LoVo (cell line): ENCODE data around the gene NIN.
"Not testable (repeated sequence)": the region's sequence is repeated elsewhere in the genome, so short reads cannot be mapped to it uniquely, and the experiment has no call there.

Source experiments
- DNase-seq: peaks from one replicate; pipeline ENCODE4 v3.0.0-alpha.2; 2016; ENCODE audit warnings: low spot score

Gene NIN

DNA sequence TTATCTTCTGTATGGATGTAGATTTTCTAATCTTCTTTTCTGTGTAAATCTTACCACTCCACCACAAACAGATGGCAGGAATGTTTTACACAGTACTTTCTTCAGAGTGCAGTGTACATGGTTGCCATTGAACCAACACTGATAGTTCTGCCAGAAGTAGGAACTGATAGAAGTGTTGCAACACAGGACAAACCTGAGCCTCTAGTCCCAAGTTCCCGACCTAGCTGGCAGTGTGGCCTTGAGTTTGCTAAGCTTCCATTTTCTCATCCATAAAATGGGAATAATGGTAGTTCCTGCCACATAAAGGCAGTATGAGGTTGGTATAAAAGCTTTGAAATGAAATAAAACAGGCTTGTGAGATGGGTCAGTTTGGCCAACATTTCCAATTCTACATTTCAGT lies 112.0 kb downstream of the NIN start:
- DNase-seq, result no peak

DNA sequence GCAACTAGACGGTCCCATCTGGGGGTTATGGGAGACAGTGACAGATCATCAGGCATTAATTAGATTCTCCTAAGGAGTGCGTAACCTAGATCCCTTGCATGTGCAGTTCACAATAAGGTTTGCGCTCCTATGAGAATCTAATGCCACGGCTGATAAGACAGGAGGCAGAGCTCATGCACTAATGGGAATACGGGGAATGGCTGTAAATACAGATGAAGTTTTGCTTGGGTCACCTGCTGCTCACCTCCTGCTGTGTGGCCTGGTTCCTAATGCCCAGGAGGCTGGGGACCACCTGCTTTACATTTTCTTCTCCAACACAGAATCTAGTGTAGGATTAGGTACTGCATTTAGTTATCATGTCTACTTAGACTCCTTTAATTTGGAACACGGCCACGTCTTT lies 113.2 kb downstream of the NIN start:
- DNase-seq, result no peak

DNA sequence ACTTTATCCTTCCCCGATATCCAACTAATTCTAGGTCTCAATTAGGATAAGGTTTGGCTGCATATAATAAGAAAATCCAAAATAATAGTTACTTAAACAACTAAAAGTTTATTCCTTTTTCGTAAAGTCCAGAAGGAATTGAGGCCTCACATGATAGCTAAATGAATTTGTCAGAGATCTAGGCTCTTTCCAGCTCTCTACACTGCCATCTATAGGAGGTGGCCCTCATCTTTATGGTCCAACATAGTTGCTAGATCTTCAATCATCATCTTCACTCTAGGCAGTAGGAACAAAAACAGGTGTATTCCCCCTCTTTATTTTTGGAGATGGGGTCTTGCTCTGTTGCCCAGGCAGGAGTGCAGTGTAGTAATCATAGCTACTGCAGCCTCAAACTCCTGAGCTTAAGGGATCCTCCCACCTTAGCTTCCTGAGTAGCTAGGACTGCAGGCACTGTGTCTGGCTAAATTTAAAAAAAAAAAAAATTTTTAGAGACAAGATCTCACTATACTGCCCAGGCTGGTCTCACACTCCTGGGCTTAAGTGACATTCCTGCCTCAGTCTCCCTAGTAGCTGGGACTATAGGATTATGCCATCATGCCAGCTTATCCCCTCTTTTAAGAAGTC lies 116.4 kb downstream of the NIN start:
- peak; percentile 40 for DNase-seq

DNA sequence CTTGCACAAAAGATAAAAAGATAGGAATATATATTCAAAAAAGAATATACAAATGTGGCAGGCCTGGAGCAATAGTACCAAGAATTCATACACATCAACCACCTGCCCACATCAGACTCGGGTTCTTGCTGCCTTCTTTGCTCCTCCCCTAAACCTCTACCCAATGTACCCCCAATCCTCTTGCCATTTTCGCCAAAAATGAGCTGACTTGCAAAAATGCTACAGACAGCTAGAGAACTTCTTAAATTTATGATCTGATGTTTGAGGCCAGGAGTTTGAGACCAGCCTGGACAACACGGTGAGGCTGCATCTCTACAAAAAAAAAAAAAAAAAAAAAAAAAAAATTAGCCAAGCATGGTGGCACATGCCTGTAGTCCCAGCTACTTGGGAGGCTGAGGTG lies 119.9 kb downstream of the NIN start:
- DNase-seq, result no peak

DNA sequence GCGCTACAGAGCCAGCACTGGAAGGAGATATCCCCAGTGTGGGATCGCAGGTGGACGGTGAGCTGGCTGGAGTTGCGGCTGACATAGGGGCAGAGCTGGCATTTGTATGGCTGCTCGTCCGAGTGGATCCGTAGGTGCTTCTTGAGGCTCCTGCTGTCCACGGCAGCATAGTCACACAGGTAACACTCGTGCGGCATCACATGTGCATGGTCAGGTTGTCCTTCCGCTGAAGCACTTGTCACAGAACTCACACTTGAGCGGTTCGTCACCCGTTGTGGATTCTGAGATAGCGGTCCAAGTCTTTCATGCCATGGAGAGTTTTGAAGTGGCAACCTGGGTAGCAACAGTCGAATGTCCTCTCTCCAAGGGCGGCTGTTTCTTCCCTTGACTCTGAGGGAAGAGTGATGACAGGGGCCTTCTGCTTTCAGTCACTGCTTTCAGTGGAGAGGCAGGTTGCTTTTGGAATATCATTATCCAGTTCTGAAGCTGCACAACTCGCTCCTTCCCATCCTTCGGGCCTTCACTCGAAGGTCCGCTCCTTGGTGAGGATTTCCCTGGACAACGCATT lies 125.9 kb downstream of the NIN start:
- DNase-seq, result no peak

DNA sequence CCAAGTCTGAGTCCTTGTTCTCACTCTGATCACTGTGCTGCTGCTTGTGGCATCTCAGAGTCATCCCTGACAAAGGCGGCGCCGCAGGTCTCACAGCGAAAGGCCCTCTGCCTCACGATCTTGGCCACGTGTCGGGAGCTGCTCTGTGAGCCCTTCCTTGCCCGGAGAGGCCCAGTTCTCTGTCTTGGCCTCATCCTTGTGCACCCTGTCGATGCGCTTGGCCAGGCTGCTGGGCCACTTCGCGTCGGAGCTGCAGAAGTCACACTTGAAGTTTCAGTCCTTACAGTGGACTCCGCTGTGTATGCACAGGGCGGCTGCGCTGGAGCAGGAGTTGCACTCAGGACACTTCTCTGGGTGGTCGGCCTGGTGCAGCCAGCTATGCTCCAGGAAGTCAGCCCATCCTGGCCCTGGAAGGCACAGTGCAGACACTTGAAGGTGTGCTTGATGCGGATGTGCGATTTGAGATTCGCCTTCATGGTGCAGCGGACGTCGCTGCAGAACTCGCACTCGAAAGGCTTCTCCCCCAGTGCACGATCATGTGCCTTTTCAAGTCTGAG lies 126.4 kb downstream of the NIN start:
- no peak for DNase-seq

DNA sequence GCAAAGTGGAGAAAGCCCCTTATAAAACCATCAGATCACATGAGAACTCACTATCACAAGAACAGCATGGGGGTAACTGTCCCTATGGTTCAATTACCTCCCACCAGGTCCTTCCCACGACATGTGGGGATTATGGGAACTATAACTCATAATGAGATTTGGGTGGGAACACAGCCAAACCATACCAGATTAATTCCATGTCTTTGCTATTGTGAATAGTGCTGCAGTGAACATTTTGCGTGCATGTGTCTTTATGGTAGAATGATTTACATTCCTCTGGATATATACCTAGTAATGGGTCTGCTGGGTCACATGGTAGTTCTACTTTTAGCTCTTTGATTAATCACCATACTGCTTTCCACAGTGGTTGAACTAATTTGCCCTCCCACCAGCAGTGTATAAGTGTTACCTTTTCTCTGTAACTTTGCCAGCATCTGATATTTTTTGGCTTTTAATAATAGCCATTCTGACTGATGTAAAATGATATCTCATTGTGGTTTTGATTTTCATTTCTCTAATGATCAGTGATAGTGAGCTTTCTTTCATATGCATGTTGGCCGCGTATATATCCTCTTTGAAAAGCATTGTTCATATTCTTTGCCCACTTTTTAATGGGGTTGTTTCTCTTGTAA lies 133.2 kb downstream of the NIN start:
- DNase-seq, result no peak

DNA sequence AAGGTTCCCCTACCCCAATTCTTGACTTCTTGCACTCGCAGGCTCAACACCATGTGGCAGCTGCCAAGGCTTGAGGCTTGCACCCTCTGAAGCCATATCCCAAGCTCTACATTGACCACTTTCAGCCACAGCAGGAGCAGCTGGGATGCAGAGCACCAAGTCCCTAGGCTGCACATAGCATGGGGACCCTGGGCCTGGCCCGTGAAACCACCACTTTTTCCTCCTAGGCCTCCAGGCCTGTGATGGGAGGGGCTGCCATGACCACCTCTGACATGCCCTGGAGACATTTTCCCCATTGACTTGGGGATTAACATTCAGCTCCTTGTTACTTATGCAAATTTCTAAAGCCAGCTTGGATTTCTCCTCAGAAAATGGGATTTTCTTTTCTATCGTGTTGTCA lies 136.7 kb downstream of the NIN start:
- DNase-seq, result not testable (repeated sequence)

DNA sequence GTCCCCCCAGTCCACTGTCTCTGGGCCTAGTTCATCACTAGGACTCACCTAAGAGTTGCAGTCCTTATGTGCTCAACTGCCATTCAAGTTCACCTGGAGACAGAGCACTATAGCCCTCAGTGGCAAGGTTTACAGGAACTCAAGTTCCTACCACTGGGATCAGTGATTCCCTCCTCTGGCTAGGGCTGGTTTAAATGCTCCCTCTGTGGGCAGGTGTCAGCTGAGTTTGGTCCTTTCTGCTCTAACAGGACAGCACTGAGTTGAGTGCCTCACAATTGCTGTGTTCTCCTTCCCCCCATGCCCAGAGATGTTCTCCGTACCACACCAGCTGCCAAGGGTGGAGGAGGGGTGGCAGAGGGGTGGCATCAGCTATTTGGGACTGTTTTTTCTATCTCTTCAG lies 142.1 kb downstream of the NIN start:
- no peak for DNase-seq

DNA sequence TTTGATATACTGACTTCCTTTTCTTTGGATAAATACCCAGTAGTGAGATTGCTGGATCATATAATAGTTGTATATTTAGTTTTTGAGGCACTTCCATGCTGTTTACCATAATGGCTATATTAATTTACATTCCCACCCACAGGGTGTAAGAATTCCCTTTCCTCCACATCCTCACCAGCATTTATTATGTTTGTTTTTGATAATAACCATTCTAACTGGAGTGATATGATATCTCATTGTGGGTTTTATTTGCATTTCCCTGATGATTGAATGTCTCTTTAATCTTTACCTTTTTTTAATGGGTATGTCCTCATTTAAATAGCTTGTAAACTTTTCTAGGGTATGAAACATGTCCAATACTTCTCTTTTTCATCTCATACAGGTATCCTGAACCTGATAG lies 151.3 kb downstream of the NIN start:
- DNase-seq, result peak; percentile 46

DNA sequence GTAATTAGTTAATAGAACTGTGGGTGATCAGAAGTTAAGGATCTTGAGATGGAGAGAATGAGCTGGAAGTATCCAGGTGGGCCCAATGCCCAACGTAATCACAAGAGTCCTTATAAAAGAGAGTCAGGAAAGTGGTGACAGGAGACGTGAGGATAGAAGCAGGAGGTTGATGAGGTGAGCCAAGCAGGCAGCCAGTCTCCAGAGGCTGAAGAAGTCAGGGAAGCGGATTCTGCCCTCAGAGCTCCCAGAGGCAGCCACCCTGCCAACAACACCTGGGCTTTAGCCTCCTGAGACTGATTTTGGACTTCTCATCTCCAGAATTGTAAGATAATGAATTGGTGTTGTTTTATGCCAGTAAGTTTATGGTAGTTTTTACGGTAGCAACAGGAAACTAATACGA lies 152.8 kb downstream of the NIN start:
- DNase-seq, result peak; percentile 30

DNA sequence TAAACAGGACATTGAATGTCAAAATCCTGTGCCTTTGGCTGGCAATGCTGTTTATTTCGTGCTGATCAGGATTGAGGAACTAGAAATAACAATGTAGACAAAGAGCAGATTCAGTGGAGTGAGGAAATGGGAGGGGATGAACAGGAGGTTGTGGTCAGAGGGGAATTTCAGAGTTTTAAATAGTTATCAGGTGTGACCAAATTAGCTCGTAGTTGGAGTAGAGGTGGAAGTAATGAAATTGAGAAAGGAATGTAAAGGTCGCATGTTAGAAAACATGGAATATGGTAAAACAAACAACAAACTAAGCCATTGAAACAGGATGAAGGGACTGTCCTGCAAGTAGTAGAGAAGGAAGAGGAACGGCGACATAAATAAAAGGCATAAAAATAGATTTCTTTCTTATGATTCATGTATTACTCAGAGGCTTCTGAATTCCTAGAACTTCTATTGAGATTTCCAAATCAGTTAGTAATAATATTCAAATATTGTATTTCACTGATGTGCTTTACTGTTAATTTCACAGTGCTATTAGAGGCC lies 153.4 kb downstream of the NIN start:
- DNase-seq, result peak; percentile 80

DNA sequence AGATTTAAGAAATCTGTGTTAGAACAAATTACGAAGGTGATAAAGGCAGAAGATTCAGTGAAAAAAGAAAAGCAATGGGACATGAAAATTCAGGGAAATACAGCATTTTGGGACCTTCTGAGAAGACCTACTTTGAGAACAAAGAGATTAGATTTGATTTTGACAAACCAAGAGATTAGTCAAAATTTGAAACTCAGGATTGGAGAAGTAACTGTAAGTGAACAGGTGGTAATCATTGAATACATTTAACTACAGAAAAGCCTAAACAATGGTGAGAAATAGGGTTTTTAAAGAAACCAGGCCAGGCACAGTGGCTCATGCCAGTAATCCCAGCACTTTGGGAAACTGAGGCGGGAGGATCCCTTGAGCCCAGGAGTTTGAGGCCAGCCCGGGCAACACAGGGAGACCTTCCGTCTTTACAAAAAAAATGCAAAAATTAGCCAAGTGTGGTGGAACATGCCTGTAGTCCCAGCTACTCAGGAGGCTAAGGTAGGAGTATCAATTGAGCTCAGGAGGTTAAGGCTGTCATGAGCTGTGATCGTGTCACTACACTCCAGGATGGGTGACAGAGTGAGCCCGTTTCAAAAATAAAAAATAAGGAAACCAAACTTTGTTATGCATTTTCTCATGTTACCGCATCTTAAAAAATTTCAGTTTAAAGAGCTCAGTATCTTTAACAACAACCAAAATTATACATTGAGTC lies 154.0 kb downstream of the NIN start:
- DNase-seq, result no peak

DNA sequence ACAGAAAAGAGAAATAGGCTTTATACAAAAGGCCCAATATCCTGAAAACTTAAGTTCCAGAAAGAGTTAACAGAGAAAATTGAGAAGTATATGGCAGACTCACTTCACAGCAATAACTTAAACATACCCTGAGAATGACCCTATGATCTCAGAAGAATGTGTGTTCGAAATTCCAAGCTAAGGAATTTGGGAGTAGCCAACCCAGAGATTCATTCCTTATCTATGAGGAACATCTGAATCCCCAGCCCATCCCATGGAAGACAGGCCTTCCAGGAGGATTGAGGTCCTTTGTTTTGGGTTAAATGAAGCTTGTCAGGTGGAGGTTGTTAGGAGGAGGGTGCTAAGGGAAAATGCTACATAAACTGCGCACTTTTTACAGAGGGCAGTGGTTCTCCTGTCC lies 155.4 kb downstream of the NIN start:
- peak; percentile 62 for DNase-seq

DNA sequence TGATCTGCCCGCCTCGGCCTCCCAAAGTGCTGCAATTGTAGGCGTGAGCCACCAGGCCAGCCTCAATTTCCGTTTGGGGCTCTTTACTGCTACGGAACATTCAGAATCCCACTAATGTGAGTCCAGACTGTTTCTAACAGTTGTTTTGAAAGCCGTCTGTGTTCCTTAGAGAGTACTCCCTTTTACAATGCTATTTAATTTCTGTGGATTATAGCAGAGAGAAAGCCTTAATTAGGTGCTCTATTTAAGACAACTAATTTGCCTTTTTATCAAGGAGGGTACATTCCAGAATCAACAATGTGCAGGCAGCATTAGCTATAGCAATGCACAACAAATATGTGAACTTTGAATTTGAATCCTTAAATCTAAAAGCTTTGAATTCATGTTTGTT lies 160.1 kb downstream of the NIN start:
- no peak for DNase-seq

DNA sequence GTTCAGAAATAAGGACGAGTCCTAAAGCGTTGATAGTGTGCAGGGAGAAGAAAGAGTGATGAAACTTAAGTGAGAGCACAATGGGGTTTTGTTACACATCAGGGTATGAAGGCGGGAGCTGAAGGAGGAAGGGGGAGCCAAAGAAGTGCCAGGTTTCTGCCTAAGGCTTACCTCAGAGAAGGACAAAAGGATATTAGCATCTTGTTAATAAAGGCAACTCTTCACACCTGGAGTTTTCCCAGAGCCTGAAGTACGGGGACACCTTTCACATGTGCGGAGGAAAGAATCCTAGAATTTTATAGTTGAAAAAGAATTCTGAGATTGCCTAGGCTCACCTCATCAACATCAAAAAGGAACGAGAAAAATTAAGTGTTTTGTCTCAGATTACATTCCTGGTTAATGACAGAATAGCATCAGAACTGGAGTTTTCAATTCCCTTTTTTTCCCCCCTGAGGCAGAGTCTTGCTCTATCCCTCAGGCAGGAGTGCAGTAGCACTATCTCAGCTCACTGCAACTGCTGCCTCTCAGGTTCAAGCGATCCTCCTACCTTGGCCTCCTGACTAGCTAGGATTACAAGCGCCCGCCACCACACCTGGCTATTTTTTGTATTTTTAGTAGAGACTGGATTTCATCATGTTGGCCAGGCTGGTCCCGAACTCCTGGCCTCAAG lies 160.6 kb downstream of the NIN start:
- no peak for DNase-seq
